Superior temporal gyrus (tissue), 1 donor: Measurements from ENCODE around the gene NUDT17.
"Not testable (repeated sequence)": the region's sequence is repeated elsewhere in the genome, so short reads cannot be mapped to it uniquely, and the experiment has no call there.

ENCODE experiments used
- DNase-seq: peaks from one replicate; pipeline ENCODE4 v3.0.0-alpha.2; 2016; ENCODE audit errors: extremely low spot score

Gene NUDT17

GRCh38 chr1:145845514-145846161 lies at the start of gene NUDT17:
Gene NUDT17, plus strand, starts transcription at chr1:145845630. Its CDS starts 11 bp downstream, at chr1:145845641.
- peak; percentile 72 for DNase-seq

GRCh38 chr1:145796753-145797152 lies 48.7 kb upstream of the NUDT17 start:
- no peak for DNase-seq

- no peak for DNase-seq
These were observed 45.6 kb upstream of the NUDT17 start for GRCh38 chr1:145799806-145800205.

- no peak for DNase-seq
These were observed 41.0 kb upstream of the NUDT17 start for GRCh38 chr1:145804235-145805045.

GRCh38 chr1:145805057-145805456 lies 40.4 kb upstream of the NUDT17 start:
- DNase-seq: peak; percentile 5

GRCh38 chr1:145806408-145806807 lies 39.0 kb upstream of the NUDT17 start:
- no peak for DNase-seq

- no peak for DNase-seq
These were observed 38.6 kb upstream of the NUDT17 start for GRCh38 chr1:145806844-145807243.

- not testable (repeated sequence) for DNase-seq
These were observed 32.2 kb upstream of the NUDT17 start for GRCh38 chr1:145812977-145813810.

GRCh38 chr1:145818095-145818494 lies 27.3 kb upstream of the NUDT17 start:
- DNase-seq: not testable (repeated sequence)

GRCh38 chr1:145822779-145823331 lies 22.6 kb upstream of the NUDT17 start:
- not testable (repeated sequence) for DNase-seq

GRCh38 chr1:145823565-145824498 lies 21.6 kb upstream of the NUDT17 start, which contains the start of the genes POLR3C and RNF115:
Gene POLR3C, plus strand, starts transcription at chr1:145824200. Its CDS starts 1,577 bp downstream, at chr1:145825777.
Gene RNF115, minus strand, starts transcription at chr1:145824095. Its CDS starts 222 bp downstream, at chr1:145823873.
- peak; percentile 91 for DNase-seq

GRCh38 chr1:145824499-145824842 lies 21.0 kb upstream of the NUDT17 start:
- DNase-seq: no peak

- no peak for DNase-seq
These were observed 19.4 kb upstream of the NUDT17 start for GRCh38 chr1:145826030-145826429.

- no peak for DNase-seq
These were observed 17.5 kb upstream of the NUDT17 start for GRCh38 chr1:145827966-145828365.

- no peak for DNase-seq
These were observed 16.9 kb upstream of the NUDT17 start for GRCh38 chr1:145828367-145829026.

- DNase-seq: not testable (repeated sequence)
These were observed 14.6 kb upstream of the NUDT17 start for GRCh38 chr1:145830810-145831209.

- no peak for DNase-seq
These were observed 7.8 kb upstream of the NUDT17 start for GRCh38 chr1:145837656-145838055.

- DNase-seq: no peak
These were observed 2.4 kb upstream of the NUDT17 start for GRCh38 chr1:145843031-145843430.

- no peak for DNase-seq
These were observed 301 bp upstream of the NUDT17 start for GRCh38 chr1:145845144-145845513.

GRCh38 chr1:145846201-145846612 lies 777 bp downstream of the NUDT17 start:
- no peak for DNase-seq
